SKM-1 (cell line): Measurements from ENCODE around the gene INSRR.

ENCODE experiments used
- DNase-seq: peaks from one replicate; lab custom pipeline; 2025; ENCODE audit not compliant: unreplicated experiment; lab: John Stamatoyannopoulos, UW

INSRR gene

DNA sequence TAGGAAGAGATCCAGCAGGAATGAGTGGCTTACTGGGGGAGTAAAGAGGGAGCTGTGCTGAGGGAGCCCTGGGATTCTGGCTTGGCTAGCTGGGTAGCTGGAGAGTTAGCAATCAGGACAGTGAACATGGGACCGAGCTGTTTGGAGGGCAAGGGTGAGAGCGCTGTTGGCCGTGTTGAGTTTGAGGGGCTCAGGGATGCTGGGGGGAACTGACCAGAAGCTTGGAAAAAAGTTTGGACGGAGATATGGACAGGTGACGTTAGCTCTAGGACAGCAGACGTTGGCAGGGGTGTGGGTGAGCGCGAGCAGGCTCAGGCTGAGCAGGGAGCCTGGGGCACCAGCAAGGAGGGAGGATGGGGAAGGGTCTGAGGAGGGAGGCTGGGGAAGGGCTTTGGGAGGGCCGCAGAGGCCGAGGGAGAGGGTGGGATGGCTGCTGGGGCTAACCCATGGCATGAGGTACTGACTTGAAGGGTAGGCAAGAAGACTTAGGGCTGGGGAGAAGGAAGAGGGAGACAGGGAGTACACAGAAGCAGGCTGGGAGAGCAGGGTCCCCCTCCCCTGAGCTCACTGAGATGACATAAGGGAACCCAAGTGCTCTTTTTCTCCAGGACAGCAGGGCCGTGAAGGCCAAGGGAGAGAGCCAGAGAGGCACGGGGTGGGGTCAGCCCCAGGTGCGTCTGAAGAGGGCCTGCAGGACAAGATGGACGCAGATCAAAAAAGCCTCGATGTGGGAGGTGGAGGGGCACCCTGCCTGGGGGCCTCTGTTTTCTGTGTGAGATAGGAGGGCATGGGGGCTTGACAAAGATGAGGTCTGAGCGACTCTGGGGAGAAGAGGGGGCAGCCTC is 50.5 kb downstream of the INSRR start:
- DNase-seq: no peak

DNA sequence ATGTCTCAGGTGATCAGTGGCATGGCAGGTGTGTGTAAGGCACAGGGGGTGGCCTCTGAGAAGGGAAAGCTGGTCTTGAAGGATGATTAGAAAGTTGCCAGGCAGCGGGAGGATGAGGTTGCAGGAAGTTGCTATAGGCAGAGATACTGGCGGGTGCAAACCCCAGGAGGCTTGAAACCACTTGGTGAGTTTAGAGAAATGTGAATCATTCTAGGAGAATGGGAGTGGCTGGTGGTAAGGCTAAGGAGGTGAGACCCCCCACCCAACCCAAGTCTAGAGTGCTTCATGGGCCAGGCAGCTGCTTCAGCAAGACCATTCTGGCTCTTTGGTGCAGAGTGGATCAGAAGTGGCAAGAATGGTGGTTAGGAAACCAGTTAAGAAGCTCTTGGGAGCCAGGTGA is 51.3 kb downstream of the INSRR start:
- DNase-seq: no peak

DNA sequence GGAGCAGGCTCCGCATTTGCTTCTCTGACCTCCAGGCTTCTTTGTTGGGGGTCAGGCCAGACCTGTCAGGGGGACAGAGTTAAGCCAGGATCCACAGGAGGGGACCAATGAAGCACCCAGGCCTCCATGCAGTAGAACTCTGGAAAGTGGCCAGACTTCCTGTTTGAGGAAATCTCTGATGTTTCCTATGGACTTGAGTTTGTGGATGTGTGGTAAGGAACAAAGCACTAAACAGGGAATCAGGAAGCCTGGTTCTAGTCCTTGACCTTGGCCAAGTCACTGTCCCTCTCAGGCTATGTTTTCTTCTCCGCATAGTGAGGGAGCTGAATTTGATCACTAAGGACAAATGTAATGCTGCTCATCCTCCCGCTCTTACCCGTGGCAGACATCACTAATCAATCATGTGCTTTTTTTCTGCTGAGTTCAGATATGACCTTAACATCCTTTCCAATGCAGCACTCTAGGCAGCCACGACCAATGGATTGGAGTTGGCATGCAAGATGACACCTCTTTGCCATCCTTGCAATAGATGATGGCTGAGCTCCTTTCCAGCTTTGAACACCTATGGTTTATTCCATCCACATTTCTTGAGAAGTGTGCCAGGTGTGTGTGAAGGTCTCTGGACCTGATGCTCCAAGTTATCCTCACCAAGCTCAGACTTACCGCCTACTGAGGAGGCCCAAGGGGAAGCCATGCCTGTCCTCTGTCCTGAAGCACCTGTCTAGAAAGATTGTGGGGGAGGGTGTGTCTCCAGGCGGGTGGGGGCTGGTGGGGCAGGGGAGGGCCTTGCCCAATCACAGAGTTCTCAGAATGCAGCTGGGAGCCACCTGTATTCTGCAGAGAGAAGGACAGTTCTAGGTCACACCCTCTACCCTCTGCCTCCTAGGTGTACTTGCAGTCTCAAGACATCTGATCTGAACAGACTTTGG is 52.1 kb downstream of the INSRR start:
- DNase-seq: no peak

DNA sequence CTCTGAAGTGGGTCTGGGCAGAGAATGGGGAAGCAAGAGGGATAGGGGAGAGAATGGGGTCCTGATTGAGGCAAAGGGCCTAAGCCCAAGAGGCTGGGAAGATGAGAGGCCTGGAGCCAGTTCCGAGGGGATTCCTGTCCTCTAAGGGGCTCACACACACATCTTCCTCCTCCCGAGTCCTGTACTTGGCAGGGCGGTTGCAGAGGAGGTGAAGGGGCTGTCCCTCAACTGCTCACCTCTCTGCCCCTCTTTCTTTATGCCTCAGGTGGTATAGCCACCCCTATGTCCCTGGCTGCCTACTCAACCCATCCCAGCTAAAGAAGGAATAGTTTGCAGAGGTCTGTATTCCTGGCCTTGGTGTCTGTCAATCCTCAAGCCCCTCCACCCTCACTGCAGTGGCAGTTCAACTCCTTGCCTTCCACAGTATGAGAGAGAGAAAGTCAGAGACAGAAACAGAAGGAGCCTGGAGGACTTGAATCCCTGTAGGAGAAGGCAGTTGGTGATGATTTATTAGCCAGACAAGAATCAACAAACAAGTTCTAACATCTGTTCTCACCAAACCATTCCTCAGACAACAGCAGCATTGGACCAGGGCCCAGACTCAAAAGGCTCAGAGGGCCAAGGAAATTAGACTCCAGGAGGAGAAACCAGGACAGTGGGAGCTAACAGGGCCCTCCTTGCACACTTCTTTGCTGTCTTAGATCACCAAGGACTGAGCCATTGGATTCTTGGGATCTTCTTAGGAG is 53.0 kb downstream of the INSRR start:
- no peak for DNase-seq

DNA sequence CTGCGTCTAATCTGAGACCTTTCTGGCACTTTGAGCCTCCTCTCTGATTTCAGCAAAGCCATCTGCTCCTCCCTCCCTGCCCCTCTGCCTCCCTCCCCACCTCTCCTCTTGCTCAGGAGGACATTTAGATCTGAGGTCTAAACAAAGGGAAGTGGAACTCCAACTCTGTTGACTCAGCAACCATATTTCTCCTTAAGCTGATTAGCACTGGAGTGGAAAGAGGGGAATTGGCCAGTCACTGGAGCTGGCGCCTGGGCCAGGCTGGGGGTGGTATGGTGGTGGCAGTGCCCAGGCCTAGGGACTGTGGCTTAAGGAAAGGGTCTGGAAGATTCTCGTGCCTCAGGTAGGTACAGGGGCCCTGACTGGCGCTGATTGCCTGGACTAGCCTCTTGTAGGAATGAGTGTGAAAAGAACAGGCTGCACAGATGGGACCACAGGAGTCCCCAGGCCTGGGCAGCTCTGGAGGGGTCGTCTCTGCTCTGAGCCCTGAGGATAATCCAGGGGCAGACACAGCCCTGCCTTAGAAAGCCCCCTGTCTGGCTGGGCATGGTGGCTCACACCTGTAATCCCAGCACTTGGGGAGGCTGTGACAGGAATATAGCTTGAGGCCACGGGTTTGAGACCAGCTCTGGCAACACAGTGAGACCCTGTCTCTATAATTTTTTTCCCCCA is 54.2 kb downstream of the INSRR start:
- DNase-seq: peak; percentile 94

DNA sequence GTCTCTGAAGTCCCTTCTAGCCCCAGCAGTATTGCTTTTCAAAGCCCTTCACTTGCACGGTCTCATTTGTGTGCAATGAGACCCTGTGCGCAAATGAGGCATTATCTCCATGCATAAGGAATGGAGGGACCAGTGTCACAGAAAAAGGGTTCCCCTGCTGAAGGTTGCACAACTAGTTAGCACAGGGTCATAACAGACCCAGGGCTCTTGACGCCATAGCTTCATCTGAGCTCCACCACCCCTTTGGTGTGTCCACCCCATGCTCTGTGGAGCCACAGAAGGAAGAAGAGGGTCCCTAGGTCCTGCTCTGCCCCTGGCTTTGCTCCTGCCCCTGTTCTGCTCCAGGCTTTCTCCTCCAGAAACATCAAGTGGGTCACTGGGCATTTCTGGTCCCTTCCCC is 54.9 kb downstream of the INSRR start:
- DNase-seq: no peak

DNA sequence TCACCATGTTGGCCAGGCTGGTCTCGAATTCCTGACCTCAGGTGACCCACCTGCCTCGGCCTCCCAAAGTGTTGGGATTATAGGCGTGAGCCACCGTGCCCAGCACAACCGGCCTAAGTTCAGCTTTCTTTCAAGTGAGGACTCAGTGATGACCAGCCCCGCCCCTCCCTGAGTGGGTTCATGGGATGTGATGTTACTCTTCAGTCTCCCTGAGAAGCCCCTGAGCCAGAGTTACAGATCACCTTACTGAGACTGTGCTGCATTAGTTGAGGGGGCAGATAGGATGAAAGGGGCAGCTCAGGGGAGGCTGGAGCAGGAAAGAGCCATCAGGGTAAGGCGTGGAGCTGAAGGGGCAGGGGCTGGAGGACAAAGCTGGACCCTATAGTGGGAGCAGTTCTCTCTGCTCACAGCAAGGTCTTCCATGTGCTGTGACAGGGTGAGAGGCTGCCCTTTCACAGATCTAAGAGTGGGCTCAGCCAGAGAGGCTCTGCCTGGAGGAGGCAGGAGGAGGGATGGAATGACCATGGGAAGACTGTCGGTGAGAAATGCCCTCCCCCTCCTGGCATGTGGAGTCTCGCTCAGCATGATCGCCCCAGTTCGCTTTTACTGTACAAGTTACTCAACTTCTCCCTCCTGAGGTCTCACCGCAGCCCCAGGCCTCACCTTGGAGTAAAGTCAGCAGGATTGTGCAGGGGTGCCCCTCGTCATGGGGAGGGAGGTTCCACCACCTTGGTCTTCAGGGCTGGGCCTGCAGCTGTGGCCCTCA is 55.6 kb downstream of the INSRR start:
- no peak for DNase-seq

DNA sequence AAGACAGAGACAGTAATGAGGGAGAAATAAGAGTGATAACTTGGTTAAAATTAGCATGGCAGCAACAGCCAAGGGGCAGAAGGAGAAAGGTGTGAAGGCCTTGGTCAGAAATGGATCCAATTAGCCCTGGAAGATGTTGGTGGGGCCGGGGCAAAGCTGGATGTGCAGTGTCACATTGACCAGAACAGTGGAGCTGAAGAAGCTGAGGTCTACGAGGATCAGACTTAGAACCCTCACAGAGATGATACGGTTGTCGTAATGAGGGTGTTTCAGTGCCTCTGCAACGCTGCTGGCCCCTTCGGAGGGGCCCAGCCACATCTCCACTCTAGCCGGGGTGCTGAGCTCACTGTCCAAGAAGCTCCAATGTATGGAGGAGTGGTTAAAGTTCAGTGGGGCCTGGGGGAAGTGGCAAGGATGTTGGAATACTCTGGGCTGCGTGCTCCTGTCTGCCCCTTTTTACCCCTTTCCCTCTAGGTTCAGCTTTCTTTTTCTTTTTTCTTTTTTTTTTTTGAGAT is 56.4 kb downstream of the INSRR start:
- DNase-seq: no peak

DNA sequence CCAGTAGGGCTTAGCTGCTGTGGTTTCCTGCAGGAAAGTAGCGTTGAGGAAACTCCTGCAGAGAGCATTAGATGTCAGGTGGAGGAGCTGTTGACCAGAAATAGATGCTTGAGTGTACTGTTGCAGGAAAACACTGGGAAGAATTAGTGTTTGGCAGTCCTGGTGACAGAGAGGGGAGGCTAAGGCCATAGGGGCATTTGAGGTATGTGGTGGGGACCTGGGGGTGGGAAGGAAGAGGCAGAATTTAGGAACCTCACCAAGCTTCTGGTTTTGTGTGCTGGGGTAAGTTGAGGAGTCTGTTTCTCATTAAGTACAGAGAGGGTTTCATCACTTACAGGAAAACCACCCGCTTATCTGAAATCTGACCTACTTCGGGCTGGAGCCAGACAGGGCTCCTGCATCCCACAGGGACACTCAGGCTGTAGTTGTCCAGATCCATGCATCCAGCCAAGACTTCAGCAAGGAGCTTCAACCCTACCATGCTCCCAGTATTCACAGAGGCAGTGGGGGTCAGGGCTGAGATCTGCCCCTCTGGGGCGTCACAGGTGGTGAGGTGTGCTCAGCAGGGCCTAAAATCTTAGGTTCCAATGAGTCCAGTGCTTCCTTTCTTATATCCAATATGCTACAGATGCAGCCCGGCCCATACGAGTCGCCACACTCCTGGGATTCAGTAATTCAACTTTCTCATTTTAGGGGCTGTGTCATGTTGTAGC is 57.4 kb downstream of the INSRR start:
- peak; percentile 62 for DNase-seq

DNA sequence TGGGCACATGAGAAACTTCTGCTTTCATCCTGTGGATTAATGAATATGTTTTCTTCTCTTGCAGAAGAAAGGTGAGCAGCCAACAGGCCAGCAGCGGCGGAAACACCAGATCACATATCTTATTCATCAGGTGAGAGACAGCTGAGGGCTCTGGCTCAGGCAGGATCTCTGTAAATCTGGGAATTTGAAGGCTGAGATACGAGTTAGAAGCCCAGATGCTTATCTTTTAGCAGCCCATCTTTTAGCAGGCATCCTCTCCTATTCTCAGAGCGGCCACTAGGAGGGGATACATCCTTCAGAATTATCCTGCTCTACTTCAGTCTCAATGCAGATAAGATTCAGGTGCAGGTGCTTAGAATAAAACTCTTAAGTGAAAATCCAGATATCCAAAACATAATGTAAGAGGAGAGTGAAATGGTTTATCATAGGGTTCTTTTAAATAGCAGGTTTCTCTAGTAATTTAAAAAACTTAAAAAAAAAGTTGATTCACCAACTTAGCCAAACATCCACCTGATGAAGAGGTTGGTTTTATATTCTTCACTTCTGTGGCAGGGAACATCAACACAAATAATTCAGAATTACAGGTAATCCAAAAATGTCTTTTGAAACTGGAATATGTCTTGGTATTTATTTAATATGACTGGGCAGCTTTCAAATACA is 61.6 kb downstream of the INSRR start:
- peak; percentile 35 for DNase-seq

DNA sequence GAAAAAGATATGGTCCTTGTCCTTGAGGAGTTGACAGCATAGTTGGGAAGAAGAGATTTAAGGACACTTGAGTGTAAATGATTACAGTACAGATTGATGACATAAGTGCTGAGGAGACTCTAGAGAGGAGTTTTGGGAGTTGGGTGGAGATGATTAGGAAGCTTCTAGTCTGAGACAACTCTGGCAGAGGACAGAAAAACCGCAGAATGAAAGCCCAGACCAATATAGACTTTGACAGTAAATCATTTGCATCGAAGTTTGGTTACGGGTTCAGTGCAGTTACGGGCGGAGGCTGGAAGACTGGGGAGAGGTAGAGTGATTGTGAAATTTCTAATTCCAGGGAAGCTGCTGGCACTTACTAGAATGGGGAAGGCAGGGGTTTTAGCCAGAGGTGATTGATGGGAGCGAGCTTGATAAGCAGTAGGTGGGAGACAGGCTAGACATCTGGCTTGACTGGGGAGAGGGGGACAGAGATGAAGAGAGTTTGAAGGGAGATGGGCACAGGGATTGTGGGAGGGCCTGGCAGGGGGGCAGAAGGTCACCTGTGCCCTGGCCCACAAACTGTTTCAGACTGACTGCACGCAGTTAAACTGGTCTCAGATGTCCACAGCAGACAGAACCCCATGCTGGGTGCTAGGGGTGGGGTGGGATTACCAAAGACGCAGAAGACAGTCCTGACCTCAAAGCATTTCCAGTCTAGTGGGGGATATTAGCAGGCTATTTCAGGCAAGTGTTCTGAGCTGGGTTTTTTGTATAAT is 62.4 kb downstream of the INSRR start:
- DNase-seq: no peak

DNA sequence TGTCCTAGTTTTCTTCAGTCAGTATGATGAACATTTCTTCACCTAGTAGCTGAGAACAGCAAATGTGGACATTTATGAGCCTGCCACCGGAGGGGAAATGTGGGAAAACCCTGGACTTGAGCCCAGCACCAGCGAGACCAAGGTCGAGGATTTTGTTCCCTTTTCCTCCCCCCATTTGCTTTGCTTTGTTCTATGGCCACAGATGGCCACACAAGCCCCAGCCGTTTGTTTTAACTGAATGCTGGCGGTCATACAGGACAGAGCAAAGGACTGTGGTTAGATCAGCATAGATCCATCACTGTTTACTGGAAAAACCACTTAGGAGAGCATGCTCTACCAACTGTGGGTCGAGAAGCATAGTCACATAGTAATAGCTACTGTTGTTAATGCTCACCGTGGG is 63.1 kb downstream of the INSRR start:
- DNase-seq: no peak

DNA sequence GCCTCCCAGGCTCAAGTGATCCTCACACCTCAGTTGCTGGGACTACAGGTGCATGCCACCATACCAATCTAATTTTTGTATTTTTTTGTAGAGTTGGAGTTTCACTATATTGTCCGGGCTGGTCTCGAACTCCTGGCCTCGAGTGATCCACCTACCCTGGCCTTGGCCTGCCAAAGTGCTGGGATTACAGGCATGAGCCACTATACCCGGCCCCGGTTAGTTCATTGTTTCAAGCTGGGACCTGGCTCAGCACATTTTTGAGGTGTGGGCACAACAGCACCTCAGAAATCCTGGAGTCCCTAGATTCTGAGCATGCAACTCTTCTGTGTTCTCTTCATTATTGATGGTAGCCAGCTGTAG is 63.6 kb downstream of the INSRR start:
- no peak for DNase-seq

DNA sequence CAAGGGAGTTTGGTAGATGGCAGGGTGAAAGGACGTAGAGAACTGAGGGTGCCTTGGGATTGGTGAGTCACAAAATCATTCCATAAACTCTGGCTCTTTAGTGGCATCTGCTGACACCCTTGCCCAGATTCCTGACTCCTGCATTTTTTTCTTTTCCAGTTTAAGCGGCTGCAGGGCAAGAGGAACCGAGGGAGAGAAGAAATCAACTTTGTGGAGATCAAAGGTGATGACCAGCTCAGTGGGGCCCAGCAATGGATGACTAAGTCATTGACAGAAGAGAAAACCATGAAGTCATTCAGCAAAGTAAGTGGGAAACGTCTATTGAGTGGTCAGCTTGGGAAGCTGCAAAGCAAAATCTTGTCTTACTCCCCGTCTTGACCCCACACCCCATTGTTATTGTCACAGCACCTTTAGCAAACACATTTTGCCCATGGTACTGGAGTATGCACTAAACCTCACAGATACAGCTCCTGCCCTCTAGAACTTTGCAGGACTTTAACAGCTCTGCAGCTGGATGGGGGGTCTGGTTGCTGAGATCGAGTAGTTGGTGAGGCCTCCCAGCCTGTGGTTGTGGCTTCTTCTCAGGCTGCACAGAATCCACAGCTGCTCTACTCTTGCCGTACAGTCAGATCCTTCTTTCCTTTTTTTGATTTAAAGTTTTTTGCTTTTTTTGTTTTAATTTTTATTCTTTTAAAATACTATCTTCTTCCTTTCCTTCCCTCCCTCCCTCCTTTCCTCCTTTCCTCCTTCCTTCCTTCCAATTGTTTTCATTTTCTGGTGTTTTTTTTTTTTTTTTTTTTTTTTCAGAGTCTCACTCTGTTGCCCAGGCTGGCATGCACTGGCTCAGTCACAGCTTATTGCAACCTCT is 64.2 kb downstream of the INSRR start:
- DNase-seq: no peak
